HUES6 (cell line): ENCODE measurements around the gene PCDHA9.
A peak's percentile ranks its signal among the peaks of the same experiment; 100 is the strongest.
"Not testable (repeated sequence)": the region's sequence is repeated elsewhere in the genome, so short reads cannot be mapped to it uniquely, and the experiment has no call there.

Experiments
- H3K27ac ChIP-seq: 2 replicates; pipeline ENCODE4 v1.7.0; 2013; ENCODE audit warnings: low read depth, mild to moderate bottlenecking, low read length, inconsistent platforms
- H3K27me3 ChIP-seq: 2 replicates; pipeline ENCODE4 v1.6.1; 2013; ENCODE audit warnings: low read length; ENCODE audit not compliant: control insufficient read depth, insufficient read depth
- H3K36me3 ChIP-seq: 2 replicates; pipeline ENCODE4 v1.6.1; 2013; ENCODE audit warnings: low read length; ENCODE audit not compliant: control insufficient read depth, insufficient read depth
- H3K4me1 ChIP-seq: 2 replicates; pipeline ENCODE4 v1.6.1; 2013; ENCODE audit warnings: low read length; ENCODE audit not compliant: control insufficient read depth, insufficient read depth
- H3K4me3 ChIP-seq: 2 replicates; pipeline ENCODE4 v1.5.1; 2013; ENCODE audit warnings: low read depth, low read length
- H3K9ac ChIP-seq: one replicate; pipeline ENCODE4 v1.6.1; 2013; ENCODE audit warnings: mild to moderate bottlenecking, low read length
- H3K9me3 ChIP-seq: 2 replicates; pipeline ENCODE4 v1.6.1; 2013; ENCODE audit warnings: low read depth, low read length; ENCODE audit not compliant: control insufficient read depth, insufficient read depth

Gene PCDHA9

GRCh38 chr5:140835622-140836510, 12.3 kb upstream of the PCDHA9 start:
- H3K9me3 ChIP-seq = peaks cover 5% of the 10 kb centered on the region; the same call in 1 of the 2 replicates
- peaks cover 3% of the 10 kb centered on the region; the same call in 1 of the 2 replicates for H3K36me3 ChIP-seq
- no peak overlapping the region for H3K27ac ChIP-seq
- H3K27me3 ChIP-seq = no peaks in the 10 kb centered on the region
- H3K4me1 ChIP-seq = no peaks in the 10 kb centered on the region
- H3K4me3 ChIP-seq = no peak overlapping the region
- no peak overlapping the region for H3K9ac ChIP-seq

- Histone ChIP-seq H3K27ac (no peak within 1 kb of the TSS), H3K36me3 (peaks cover 1% of the 10 kb centered on the region; the same call in 1 of the 2 replicates), H3K4me3 (peak within 1 kb of the TSS; percentile 42), H3K27me3 (no peaks in the 10 kb centered on the region), H3K9me3 (peaks cover 5% of the 10 kb centered on the region), H3K9ac (no peak within 1 kb of the TSS), H3K4me1 (no peaks in the 10 kb centered on the region)
These were observed 6.9 kb upstream of the PCDHA9 start, which contains the start of gene PCDHA8 for GRCh38 chr5:140840978-140841962. TSS of gene PCDHA8 (plus strand) at chr5:140841187. CDS start at chr5:140841322, 135 bp downstream.

GRCh38 chr5:140842798-140843733, 5.1 kb upstream of the PCDHA9 start:
- no peak overlapping the region for H3K4me3 ChIP-seq
- no peak overlapping the region for H3K27ac ChIP-seq
- no peaks in the 10 kb centered on the region for H3K36me3 ChIP-seq
- no peak overlapping the region for H3K9ac ChIP-seq
- H3K27me3 ChIP-seq = no peaks in the 10 kb centered on the region
- peaks cover 3% of the 10 kb centered on the region; the same call in 1 of the 2 replicates for H3K9me3 ChIP-seq
- H3K4me1 ChIP-seq = no peaks in the 10 kb centered on the region

- H3K4me1 ChIP-seq, H3K9me3 ChIP-seq, H3K4me3 ChIP-seq, H3K27ac ChIP-seq, H3K9ac ChIP-seq, H3K27me3 ChIP-seq, H3K36me3 ChIP-seq: not testable (repeated sequence)
These were observed 1.9 kb downstream of the PCDHA9 start for GRCh38 chr5:140849831-140850634.

- no peaks in the 10 kb centered on the region for H3K27me3 ChIP-seq
- H3K36me3 ChIP-seq = no peaks in the 10 kb centered on the region; the same call in 1 of the 2 replicates
- H3K4me1 ChIP-seq = no peaks in the 10 kb centered on the region
- peak within 1 kb of the TSS; percentile 72 for H3K4me3 ChIP-seq
- peak within 1 kb of the TSS; percentile 55 for H3K9ac ChIP-seq
- peaks cover 12% of the 10 kb centered on the region; the same call in 1 of the 2 replicates for H3K9me3 ChIP-seq
- no peak within 1 kb of the TSS for H3K27ac ChIP-seq
These were observed 7.8 kb downstream of the PCDHA9 start, which contains the start of gene PCDHA10 for GRCh38 chr5:140855772-140856674. TSS of gene PCDHA10 (plus strand) at chr5:140855897. CDS start at chr5:140856049, 152 bp downstream.

- Histone ChIP-seq H3K36me3 (peaks cover 5% of the 10 kb centered on the region; the same call in 1 of the 2 replicates), H3K27ac (no peak overlapping the region), H3K9ac (no peak overlapping the region), H3K4me3 (no peak overlapping the region), H3K4me1 (no peaks in the 10 kb centered on the region), H3K27me3 (no peaks in the 10 kb centered on the region), H3K9me3 (peaks cover 18% of the 10 kb centered on the region)
These were observed 9.2 kb downstream of the PCDHA9 start for GRCh38 chr5:140857177-140857986.

GRCh38 chr5:140857987-140858240, 9.7 kb downstream of the PCDHA9 start:
- Histone ChIP-seq H3K27me3 (no peaks in the 10 kb centered on the region), H3K36me3 (peaks cover 10% of the 10 kb centered on the region; the same call in 1 of the 2 replicates), H3K4me3 (no peak overlapping the region), H3K9me3 (peaks cover 24% of the 10 kb centered on the region), H3K9ac (no peak overlapping the region), H3K4me1 (no peaks in the 10 kb centered on the region), H3K27ac (no peak overlapping the region)

GRCh38 chr5:140862441-140863295, 14.5 kb downstream of the PCDHA9 start:
- peaks cover 19% of the 10 kb centered on the region for H3K9me3 ChIP-seq
- H3K27me3 ChIP-seq = no peaks in the 10 kb centered on the region
- H3K4me3 ChIP-seq = no peak overlapping the region
- no peaks in the 10 kb centered on the region for H3K4me1 ChIP-seq
- H3K9ac ChIP-seq = no peak overlapping the region
- peaks cover 15% of the 10 kb centered on the region; the same call in 1 of the 2 replicates for H3K36me3 ChIP-seq
- no peak overlapping the region for H3K27ac ChIP-seq
